HG02798 (cell line): ENCODE measurements around the gene SVOP.
"Not testable (repeated sequence)": the region's sequence is repeated elsewhere in the genome, so short reads cannot be mapped to it uniquely, and the experiment has no call there.

ENCODE experiments used
- ATAC-seq: cut with Tn5 transposase; IDR thresholded peaks from one replicate; pipeline ENCODE4 v1.9.1; 2021; ENCODE audit warnings: mild to moderate bottlenecking; ENCODE audit not compliant: unreplicated experiment, poor library complexity

Gene SVOP

GRCh38 chr12:108896817-108897216, 124.1 kb downstream of the SVOP start:
- ATAC-seq, result no peak

GRCh38 chr12:108896336-108896735, 124.5 kb downstream of the SVOP start:
- ATAC-seq, result no peak

GRCh38 chr12:108895220-108895802, 125.6 kb downstream of the SVOP start:
- ATAC-seq, result no peak

- no peak for ATAC-seq
Observed at GRCh38 chr12:108890208-108890607, 130.7 kb downstream of the SVOP start.

- ATAC-seq, result no peak
Observed at GRCh38 chr12:108888031-108888430, 132.8 kb downstream of the SVOP start.

GRCh38 chr12:108886873-108887629, 133.8 kb downstream of the SVOP start:
- ATAC-seq, result no peak

- ATAC-seq, result no peak
Observed at GRCh38 chr12:108884116-108885012, 136.5 kb downstream of the SVOP start.

GRCh38 chr12:108881953-108882352, 138.9 kb downstream of the SVOP start:
- ATAC-seq, result no peak

GRCh38 chr12:108879615-108880254, 141.1 kb downstream of the SVOP start, which contains the start of gene DAO:
TSS of gene DAO (plus strand) at chr12:108880092. CDS start at chr12:108885007, 4,915 bp downstream.
- ATAC-seq, result no peak

GRCh38 chr12:108876550-108876949, 144.3 kb downstream of the SVOP start:
- no peak for ATAC-seq

- ATAC-seq, result no peak
Observed at GRCh38 chr12:108875682-108876361, 145.0 kb downstream of the SVOP start.

- ATAC-seq, result no peak
Observed at GRCh38 chr12:108875280-108875679, 145.6 kb downstream of the SVOP start.

- ATAC-seq, result no peak
Observed at GRCh38 chr12:108868781-108869180, 152.1 kb downstream of the SVOP start.

GRCh38 chr12:108866083-108866482, 154.8 kb downstream of the SVOP start:
- not testable (repeated sequence) for ATAC-seq

GRCh38 chr12:108865169-108865568, 155.7 kb downstream of the SVOP start:
- ATAC-seq, result no peak

GRCh38 chr12:108862588-108862959, 158.3 kb downstream of the SVOP start:
- no peak for ATAC-seq

- ATAC-seq, result no peak
Observed at GRCh38 chr12:108861878-108862587, 158.8 kb downstream of the SVOP start.

GRCh38 chr12:108860443-108860842, 160.4 kb downstream of the SVOP start:
- ATAC-seq, result no peak

GRCh38 chr12:108859923-108860291, 161.0 kb downstream of the SVOP start:
- no peak for ATAC-seq
